Common myeloid progenitor, CD34-positive (primary cell): ENCODE results near the gene BHLHE41.

ENCODE experiments used
- CTCF ChIA-PET: fragments of 350-600 bp; sonication (Branson Sonifier 250); formaldehyde crosslinking; loops from one replicate; lab custom pipeline; 2021; ENCODE audit warnings: antibody characterized with exemption; lab: Charles Lee
- POLR2A ChIA-PET: fragments of 350-600 bp; sonication (Branson Sonifier 250); formaldehyde crosslinking; loops from one replicate; lab custom pipeline; 2021; ENCODE audit warnings: antibody characterized with exemption; lab: Charles Lee
- DNase-seq, 3 donors: peaks; one replicate each; pipeline versions ENCODE4 v3.0.0 to v3.0.0-alpha.2; 2013
- H3K27ac ChIP-seq, 2 experiments: 1 replicate in 1 of 2; 2 replicates in 1 of 2; pipeline ENCODE4 v1.7.0; 2013; ENCODE audit warnings: inconsistent platforms in 2 of 2, low read length in 2 of 2, mild to moderate bottlenecking in 2 of 2, low read depth in 1 of 2, moderate library complexity in 1 of 2; ENCODE audit not compliant: severe bottlenecking in 2 of 2, insufficient read depth in 1 of 2, poor library complexity in 1 of 2
- H3K27me3 ChIP-seq, 5 experiments: replicated peaks in 2 of 5; 1 replicate in 3 of 5; 2 replicates in 2 of 5; pipeline versions ENCODE4 v1.6.1 to v1.7.0; 2013; ENCODE audit warnings: low read length in 4 of 5, mild to moderate bottlenecking in 2 of 5, moderate library complexity in 2 of 5, inconsistent platforms in 1 of 5; ENCODE audit not compliant: insufficient read depth in 5 of 5, control insufficient read depth in 4 of 5
- H3K36me3 ChIP-seq, 4 experiments: 1 replicate in 2 of 4; 2 replicates in 2 of 4; pipeline versions ENCODE4 v1.6.1 to v1.7.0; 2013; ENCODE audit warnings: low read length in 3 of 4, control low read depth in 1 of 4, mild to moderate bottlenecking in 1 of 4; ENCODE audit not compliant: control insufficient read depth in 4 of 4, insufficient read depth in 4 of 4
- H3K4me1 ChIP-seq, 4 experiments: 1 replicate in 3 of 4; 2 replicates in 1 of 4; pipeline versions ENCODE4 v1.6.1 to v1.7.1; 2013; ENCODE audit warnings: low read length in 3 of 4, mild to moderate bottlenecking in 3 of 4, control low read depth in 1 of 4, inconsistent platforms in 1 of 4, moderate library complexity in 1 of 4; ENCODE audit not compliant: control insufficient read depth in 4 of 4, insufficient read depth in 4 of 4; ENCODE audit errors: control extremely low read depth in 1 of 4
- H3K4me3 ChIP-seq, 7 experiments: 1 replicate in 4 of 7; 2 replicates in 3 of 7; pipeline versions ENCODE4 v1.5.1 to v1.7.0; 2013; ENCODE audit warnings: mild to moderate bottlenecking in 7 of 7, low read length in 6 of 7, moderate library complexity in 6 of 7, inconsistent platforms in 2 of 7, low read depth in 2 of 7, control low read depth in 1 of 7; ENCODE audit not compliant: insufficient read depth in 4 of 7, control insufficient read depth in 1 of 7; ENCODE audit errors: extremely low read depth in 1 of 7
- H3K9me3 ChIP-seq, 5 experiments: 1 replicate in 4 of 5; 2 replicates in 1 of 5; pipeline versions ENCODE4 v1.6.1 to v1.7.1; 2013; ENCODE audit warnings: low read length in 4 of 5, mild to moderate bottlenecking in 2 of 5, inconsistent platforms in 1 of 5, low read depth in 1 of 5, moderate library complexity in 1 of 5; ENCODE audit not compliant: control insufficient read depth in 4 of 5, insufficient read depth in 2 of 5; ENCODE audit errors: control extremely low read depth in 1 of 5
- WGBS: methylation state at CpG from one replicate; pipeline ENCODE4 v1.1.5; 2013; ENCODE audit not compliant: insufficient coverage; 5-methylcytosine and 5-hydroxymethylcytosine counted together

Gene BHLHE41

GRCh38 chr12:26108915-26109314, 15.9 kb downstream of the BHLHE41 start:
- WGBS = 100% methylated on average over 1 of the region's 2 CpGs
- no peak overlapping the region for H3K27ac ChIP-seq
- H3K4me3 ChIP-seq = no peak overlapping the region
- CTCF ChIA-PET = interaction anchor here (1.4 to 2.8 kb wide), 3 partner anchors 10 to 13 kb away, joined by 4 to 13 read pairs (median 8); no protein-coding TSS in a partner anchor
- H3K9me3 ChIP-seq = no peaks in the 10 kb centered on the region
- no peaks in the 10 kb centered on the region for H3K27me3 ChIP-seq
- H3K36me3 ChIP-seq = no peaks in the 10 kb centered on the region
- no peak for DNase-seq
- POLR2A ChIA-PET = no interaction called here
- peaks cover 4 to 9% (median 5%) of the 10 kb centered on the region in 4 experiments for H3K4me1 ChIP-seq

GRCh38 chr12:26106347-26106746, 18.5 kb downstream of the BHLHE41 start:
- ChIA-PET POLR2A (no interaction called here), CTCF (no interaction called here)
- 93% methylated on average over 3 of the region's 4 CpGs for WGBS
- no peak overlapping the region for H3K27ac ChIP-seq
- H3K9me3 ChIP-seq = no peaks in the 10 kb centered on the region
- H3K36me3 ChIP-seq = no peaks in the 10 kb centered on the region
- H3K4me1 ChIP-seq = no peaks in the 10 kb centered on the region
- no peak overlapping the region for H3K4me3 ChIP-seq
- no peak for DNase-seq
- H3K27me3 ChIP-seq = no peaks in the 10 kb centered on the region

GRCh38 chr12:26102953-26103352, 21.9 kb downstream of the BHLHE41 start:
- POLR2A ChIA-PET = no interaction called here
- Histone ChIP-seq H3K27me3 (no peaks in the 10 kb centered on the region), H3K27ac (no peak overlapping the region), H3K4me1 (no peaks in the 10 kb centered on the region), H3K9me3 (no peaks in the 10 kb centered on the region), H3K4me3 (no peak overlapping the region), H3K36me3 (no peaks in the 10 kb centered on the region)
- 82% methylated on average over 2 of the region's 5 CpGs for WGBS
- CTCF ChIA-PET = interaction anchor here (1.2 to 2.5 kb wide), 2 partner anchors 13 to 760 kb away, joined by 3 to 7 read pairs; no protein-coding TSS in a partner anchor
- no peak for DNase-seq

GRCh38 chr12:26101763-26102162, 23.1 kb downstream of the BHLHE41 start:
- H3K4me1 ChIP-seq = no peaks in the 10 kb centered on the region
- DNase-seq = no peak
- no peaks in the 10 kb centered on the region for H3K36me3 ChIP-seq
- H3K9me3 ChIP-seq = no peaks in the 10 kb centered on the region
- no peaks in the 10 kb centered on the region for H3K27me3 ChIP-seq
- ChIA-PET POLR2A (no interaction called here), CTCF (interaction anchor here (0.6 to 2.5 kb wide), 5 partner anchors 12 to 761 kb away, joined by 3 to 7 read pairs (median 3); no protein-coding TSS in a partner anchor)
- no peak overlapping the region for H3K27ac ChIP-seq
- 92% methylated on average over 3 of the region's 4 CpGs for WGBS
- no peak overlapping the region for H3K4me3 ChIP-seq

- 73% methylated on average over 3 of the region's 3 CpGs for WGBS
These were observed 23.5 kb downstream of the BHLHE41 start for GRCh38 chr12:26101350-26101734.

GRCh38 chr12:26100666-26101349, 24.0 kb downstream of the BHLHE41 start:
- no peaks in the 10 kb centered on the region for H3K4me1 ChIP-seq
- H3K27me3 ChIP-seq = no peaks in the 10 kb centered on the region
- 91% methylated on average over 7 of the region's 8 CpGs for WGBS
- ChIA-PET CTCF (interaction anchor here (1.2 to 4.1 kb wide), 3 partner anchors 8 to 19 kb away, joined by 3 to 13 read pairs (median 3); no protein-coding TSS in a partner anchor), POLR2A (no interaction called here)
- DNase-seq = no peak
- no peak overlapping the region for H3K27ac ChIP-seq
- no peaks in the 10 kb centered on the region for H3K36me3 ChIP-seq
- no peaks in the 10 kb centered on the region for H3K9me3 ChIP-seq
- no peak overlapping the region for H3K4me3 ChIP-seq

More at GRCh38 chr12:26101350-26101734, 23.5 kb downstream of the BHLHE41 start:
- Histone ChIP-seq H3K4me3 (no peak overlapping the region), H3K36me3 (no peaks in the 10 kb centered on the region), H3K27ac (no peak overlapping the region), H3K27me3 (no peaks in the 10 kb centered on the region), H3K9me3 (no peaks in the 10 kb centered on the region), H3K4me1 (no peaks in the 10 kb centered on the region)
- DNase-seq = no peak
- ChIA-PET POLR2A (no interaction called here), CTCF (interaction anchor here (0.6 to 2.5 kb wide), 3 partner anchors 12 to 513 kb away, joined by 3 to 7 read pairs (median 5); no protein-coding TSS in a partner anchor)
